ENCODE results near the gene PTGR3. TPM values are rescaled to one million over a fixed set of nuclear protein-coding genes. Genes with fewer than 3 reads are reported as not detected.

PTGR3 gene
- 10 to 100 TPM; 24.9 to 46.8 (median 29.6) TPM for total RNA-seq

- H3K36me3 ChIP-seq: no peaks in the 10 kb centered on the region
- peaks cover 5 to 63% (median 5%) of the 10 kb centered on the region in 3 donors for H3K4me1 ChIP-seq
- H3K9me3 ChIP-seq: no peaks in the 10 kb centered on the region
- H3K27me3 ChIP-seq: no peaks in the 10 kb centered on the region
- ATAC-seq: peak; percentile 82
- TF ChIP-seq CTCF (IDR thresholded peaks at IDR 0.05) (no peak), POLR2A (IDR thresholded peaks at IDR 0.05) (peak; percentile 33 to 66), EP300 (IDR thresholded peaks at IDR 0.05) (no peak), POLR2AphosphoS5 (IDR thresholded peaks at IDR 0.05) (peak; percentile 74)
- peak within 1 kb of the TSS; percentile 77 to 91 for H3K4me3 ChIP-seq
- H3K27ac ChIP-seq: peak within 1 kb of the TSS; percentile 93 to 100 (median 97)
- 0% methylated on average over 3 of the region's 88 CpGs; no CpG with 5 or more reads in 1 of the 2 donors for WGBS, 2 donors (ENCODE audit: low coverage in 1 of 2)
Observed at GRCh38 chr18:75209129-75209950, at the start of gene PTGR3. Gene PTGR3 (minus strand): TSS chr18:75209139. CDS start chr18:75209058, 81 bp downstream.

- TF ChIP-seq POLR2AphosphoS5 (IDR thresholded peaks at IDR 0.05): no peak
- WGBS, 2 donors (ENCODE audit: low coverage in 1 of 2): 86 to 90% methylated on average over 8 to 10 of the region's 14 CpGs
- H3K27ac ChIP-seq: no peak overlapping the region
- H3K4me3 ChIP-seq: no peak overlapping the region
- H3K36me3 ChIP-seq: no peaks in the 10 kb centered on the region
- peaks cover 4 to 60% (median 6%) of the 10 kb centered on the region in 3 donors for H3K4me1 ChIP-seq
- H3K9me3 ChIP-seq: no peaks in the 10 kb centered on the region
- ATAC-seq: no peak
- no peaks in the 10 kb centered on the region for H3K27me3 ChIP-seq
Observed at GRCh38 chr18:75257605-75258004, 48.7 kb upstream of the PTGR3 start.

- TF ChIP-seq CTCF (IDR thresholded peaks at IDR 0.05) (no peak), EP300 (IDR thresholded peaks at IDR 0.05) (no peak), POLR2A (IDR thresholded peaks at IDR 0.05) (no peak), POLR2AphosphoS5 (IDR thresholded peaks at IDR 0.05) (no peak)
- no peaks in the 10 kb centered on the region for H3K36me3 ChIP-seq
- no peak for ATAC-seq
Observed at GRCh38 chr18:75256376-75256775, 47.4 kb upstream of the PTGR3 start.

GRCh38 chr18:75255094-75255493, 46.2 kb upstream of the PTGR3 start:
- no peak overlapping the region for H3K27ac ChIP-seq
- no peaks in the 10 kb centered on the region for H3K36me3 ChIP-seq
- TF ChIP-seq POLR2A (IDR thresholded peaks at IDR 0.05) (no peak), EP300 (IDR thresholded peaks at IDR 0.05) (no peak), CTCF (IDR thresholded peaks at IDR 0.05) (no peak), POLR2AphosphoS5 (IDR thresholded peaks at IDR 0.05) (no peak)
- no peak overlapping the region for H3K4me3 ChIP-seq
- WGBS, 2 donors (ENCODE audit: low coverage in 1 of 2): 87 to 93% methylated on average over 3 of the region's 3 CpGs
- H3K27me3 ChIP-seq: no peaks in the 10 kb centered on the region
- no peaks in the 10 kb centered on the region for H3K9me3 ChIP-seq
- H3K4me1 ChIP-seq: peaks cover 4 to 84% (median 11%) of the 10 kb centered on the region in 3 donors
- ATAC-seq: no peak

More at GRCh38 chr18:75256376-75256775, 47.4 kb upstream of the PTGR3 start:
- Histone ChIP-seq H3K27me3 (no peaks in the 10 kb centered on the region), H3K4me1 (peaks cover 4 to 72% (median 11%) of the 10 kb centered on the region in 3 donors), H3K27ac (no peak overlapping the region), H3K9me3 (no peaks in the 10 kb centered on the region), H3K4me3 (no peak overlapping the region)

GRCh38 chr18:75253784-75254183, 44.8 kb upstream of the PTGR3 start:
- Histone ChIP-seq H3K27me3 (no peaks in the 10 kb centered on the region), H3K27ac (peak overlapping the region in 3 of 4 donors; percentile 11 to 51 (median 25)), H3K36me3 (no peaks in the 10 kb centered on the region), H3K4me3 (no peak overlapping the region), H3K4me1 (peaks cover 4 to 91% (median 11%) of the 10 kb centered on the region in 3 donors), H3K9me3 (no peaks in the 10 kb centered on the region)
- TF ChIP-seq CTCF (IDR thresholded peaks at IDR 0.05) (no peak), POLR2AphosphoS5 (IDR thresholded peaks at IDR 0.05) (no peak), EP300 (IDR thresholded peaks at IDR 0.05) (no peak), POLR2A (IDR thresholded peaks at IDR 0.05) (no peak)
- 46 to 59% methylated on average over 4 of the region's 4 CpGs for WGBS, 2 donors (ENCODE audit: low coverage in 1 of 2)
- no peak for ATAC-seq

Measured in gastroesophageal sphincter (tissue), 4 donors.